WTC11 (cell line): Measurements from ENCODE around the gene HYAL1. TPM values are rescaled to one million over a fixed set of nuclear protein-coding genes. Genes with fewer than 3 reads are reported as not detected.
A peak's percentile ranks its signal among the peaks of the same experiment; 100 is the strongest.

Experiments used
- ATAC-seq: fragments of 200-7000 bp; cut with Tn5 transposase; 2 replicates; pipeline ENCODE4 v1.10.0; 2021; ENCODE audit warnings: mild to moderate bottlenecking, moderate library complexity
- CTCF ChIA-PET: fragments of 300-600 bp; sonication (Branson Sonifier 250); formaldehyde crosslinking; loops from one replicate; lab custom pipeline; 2021; ENCODE audit warnings: antibody characterized with exemption; lab: Charles Lee
- POLR2A ChIA-PET: fragments of 350-600 bp; sonication (Branson Sonifier 250); formaldehyde crosslinking; loops from one replicate; lab custom pipeline; 2021; ENCODE audit warnings: antibody characterized with exemption; lab: Charles Lee
- DNase-seq: peaks from one replicate; pipeline ENCODE4 v3.0.0; 2021; ENCODE audit warnings: low spot score
- H3K27ac Mint-ChIP-seq: 2 replicates; pipeline ENCODE4 v1.8.0; 2021; ENCODE audit warnings: mixed read lengths
- H3K27me3 Mint-ChIP-seq: 2 replicates; pipeline ENCODE4 v1.8.0; 2021; ENCODE audit warnings: low read depth, mild to moderate bottlenecking, moderate library complexity, mixed read lengths
- H3K36me3 Mint-ChIP-seq: 2 replicates; pipeline ENCODE4 v1.8.0; 2021; ENCODE audit warnings: mixed read lengths
- H3K4me1 Mint-ChIP-seq: 2 replicates; pipeline ENCODE4 v1.8.0; 2022; ENCODE audit warnings: mixed read lengths
- H3K4me3 Mint-ChIP-seq: 2 replicates; pipeline ENCODE4 v1.8.0; 2021; ENCODE audit warnings: mild to moderate bottlenecking, moderate library complexity, mixed read lengths
- H3K9me3 Mint-ChIP-seq: 2 replicates; pipeline ENCODE4 v1.8.0; 2021; ENCODE audit warnings: mixed read lengths
- MYBL2 ChIP-seq: sonication (generic); formaldehyde crosslinking; IDR thresholded peaks from 2 replicates; pipeline ENCODE4 v1.8.1; 2023; ENCODE audit warnings: mild to moderate bottlenecking, moderate library complexity, missing genetic modification reagents
- NFATC4 ChIP-seq: fragments of 250-450 bp; sonication (Bioruptor Pico); IDR thresholded peaks from 2 replicates; pipeline ENCODE4 v1.9.0; 2021; ENCODE audit warnings: mild to moderate bottlenecking
- RORB ChIP-seq: fragments of 250-450 bp; sonication (Bioruptor Pico); IDR thresholded peaks from 2 replicates; pipeline ENCODE4 v1.9.0; 2021; ENCODE audit warnings: mild to moderate bottlenecking
- STAT6 ChIP-seq: sonication (generic); formaldehyde crosslinking; conservative IDR thresholded peaks from 2 replicates; pipeline ENCODE4 v1.8.1; 2023; ENCODE audit warnings: mild to moderate bottlenecking, low read depth, missing genetic modification reagents, moderate library complexity
- TEAD1 ChIP-seq: sonication (generic); formaldehyde crosslinking; IDR thresholded peaks from 2 replicates; pipeline ENCODE4 v1.8.0; 2022; ENCODE audit warnings: mild to moderate bottlenecking, missing genetic modification reagents
- USF1 ChIP-seq: sonication (generic); formaldehyde crosslinking; IDR thresholded peaks from 2 replicates; pipeline ENCODE4 v1.8.0; 2022; ENCODE audit warnings: mild to moderate bottlenecking, missing genetic modification reagents
- ZBTB21 ChIP-seq: sonication (generic); formaldehyde crosslinking; IDR thresholded peaks from 2 replicates; pipeline ENCODE4 v1.8.1; 2023; ENCODE audit warnings: mild to moderate bottlenecking, missing genetic modification reagents, borderline replicate concordance
- ZBTB43 ChIP-seq: sonication (generic); formaldehyde crosslinking; IDR thresholded peaks from 2 replicates; pipeline ENCODE4 v1.8.1; 2023; ENCODE audit warnings: mild to moderate bottlenecking, missing genetic modification reagents
- ZNF138 ChIP-seq: sonication (generic); formaldehyde crosslinking; conservative IDR thresholded peaks from 2 replicates; pipeline ENCODE4 v1.8.1; 2022; ENCODE audit warnings: mild to moderate bottlenecking, moderate library complexity, missing genetic modification reagents
- ZNF219 ChIP-seq: sonication (generic); formaldehyde crosslinking; IDR thresholded peaks from 2 replicates; pipeline ENCODE4 v1.8.0; 2023; ENCODE audit warnings: missing genetic modification reagents, mild to moderate bottlenecking, borderline replicate concordance
- ZNF232 ChIP-seq: sonication (generic); formaldehyde crosslinking; IDR thresholded peaks from 2 replicates; pipeline ENCODE4 v1.8.0; 2022; ENCODE audit warnings: mild to moderate bottlenecking, missing genetic modification reagents
- ZNF317 ChIP-seq: sonication (generic); formaldehyde crosslinking; IDR thresholded peaks from 2 replicates; pipeline ENCODE4 v1.8.1; 2023; ENCODE audit warnings: low read depth, mild to moderate bottlenecking, moderate library complexity, missing genetic modification reagents, borderline replicate concordance
- total RNA-seq: library from RNA; stranded (reverse); gene quantifications from 3 replicates; pipeline ENCODE4 v1.2.3, GENCODE V29; 2021
- TF ChIP-seq, protein P1 (sequence below): fragments of 250-450 bp; sonication (Bioruptor Pico); IDR thresholded peaks from 2 replicates; pipeline ENCODE4 v1.9.0; 2021; ENCODE audit warnings: mild to moderate bottlenecking

The HYAL1 gene
- total RNA-seq, 1 experiment from 2014 or later = 3.4 TPM

DNA sequence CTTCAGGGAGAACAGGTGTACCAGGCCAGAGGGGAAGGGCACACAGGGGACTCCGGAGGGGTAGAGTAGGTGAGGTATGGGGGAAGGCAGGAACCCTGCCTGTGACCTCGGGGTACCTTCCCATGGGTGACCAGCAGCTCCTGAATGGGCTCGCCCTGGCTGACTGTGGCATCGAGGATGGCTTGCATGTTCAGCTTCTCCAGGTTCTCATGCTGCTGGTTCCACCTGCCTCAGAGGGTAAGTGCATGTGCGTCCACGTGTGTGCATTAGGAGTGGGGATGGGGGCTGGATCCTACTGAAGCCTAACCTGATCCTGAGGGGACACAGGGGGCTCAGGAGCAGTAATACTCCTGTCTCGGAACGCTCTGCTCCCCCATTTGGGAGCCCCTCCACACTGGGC lies 41.6 kb upstream of the HYAL1 start:
- TF ChIP-seq MYBL2 (CRISPR knock-in tag) (no peak), NFATC4 (CRISPR knock-in tag) (no peak), STAT6 (CRISPR knock-in tag) (no peak), ZNF219 (CRISPR knock-in tag) (no peak), ZBTB43 (CRISPR knock-in tag) (no peak), ZNF138 (CRISPR knock-in tag) (no peak)
- TF ChIP-seq, protein P1, sequence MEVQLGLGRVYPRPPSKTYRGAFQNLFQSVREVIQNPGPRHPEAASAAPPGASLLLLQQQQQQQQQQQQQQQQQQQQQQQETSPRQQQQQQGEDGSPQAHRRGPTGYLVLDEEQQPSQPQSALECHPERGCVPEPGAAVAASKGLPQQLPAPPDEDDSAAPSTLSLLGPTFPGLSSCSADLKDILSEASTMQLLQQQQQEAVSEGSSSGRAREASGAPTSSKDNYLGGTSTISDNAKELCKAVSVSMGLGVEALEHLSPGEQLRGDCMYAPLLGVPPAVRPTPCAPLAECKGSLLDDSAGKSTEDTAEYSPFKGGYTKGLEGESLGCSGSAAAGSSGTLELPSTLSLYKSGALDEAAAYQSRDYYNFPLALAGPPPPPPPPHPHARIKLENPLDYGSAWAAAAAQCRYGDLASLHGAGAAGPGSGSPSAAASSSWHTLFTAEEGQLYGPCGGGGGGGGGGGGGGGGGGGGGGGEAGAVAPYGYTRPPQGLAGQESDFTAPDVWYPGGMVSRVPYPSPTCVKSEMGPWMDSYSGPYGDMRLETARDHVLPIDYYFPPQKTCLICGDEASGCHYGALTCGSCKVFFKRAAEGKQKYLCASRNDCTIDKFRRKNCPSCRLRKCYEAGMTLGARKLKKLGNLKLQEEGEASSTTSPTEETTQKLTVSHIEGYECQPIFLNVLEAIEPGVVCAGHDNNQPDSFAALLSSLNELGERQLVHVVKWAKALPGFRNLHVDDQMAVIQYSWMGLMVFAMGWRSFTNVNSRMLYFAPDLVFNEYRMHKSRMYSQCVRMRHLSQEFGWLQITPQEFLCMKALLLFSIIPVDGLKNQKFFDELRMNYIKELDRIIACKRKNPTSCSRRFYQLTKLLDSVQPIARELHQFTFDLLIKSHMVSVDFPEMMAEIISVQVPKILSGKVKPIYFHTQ (CRISPR knock-in tag) = no peak
- Mint-ChIP-seq H3K36me3 (peaks cover 7% of the 10 kb centered on the region; the same call in 1 of the 2 replicates), H3K27me3 (peaks cover 66% of the 10 kb centered on the region), H3K9me3 (no peaks in the 10 kb centered on the region), H3K27ac (no peak overlapping the region), H3K4me1 (peaks cover 9% of the 10 kb centered on the region), H3K4me3 (peak overlapping the region; percentile 75)
- ATAC-seq (no peak), DNase-seq (no peak)
- ChIA-PET POLR2A (interaction anchor here (0.8 to 0.9 kb wide), 2 partner anchors 8 to 53 kb away, joined by 3 read pairs; partner anchors contain the start of gene IFRD2), CTCF (interaction anchor here (0.6 to 2.0 kb wide), 9 partner anchors 12 to 265 kb away, joined by 3 to 8 read pairs (median 4); partner anchors contain the start of gene HYAL2)

GRCh38 chr3:50342813-50343633 lies 39.6 kb upstream of the HYAL1 start:
- H3K4me3 Mint-ChIP-seq = no peak overlapping the region
- CTCF ChIA-PET = interaction anchor here (1.6 kb wide), 1 partner anchor 207 kb away, joined by 6 read pairs; no protein-coding TSS in a partner anchor
- TF ChIP-seq ZNF317 (CRISPR knock-in tag) (no peak), MYBL2 (CRISPR knock-in tag) (no peak), RORB (CRISPR knock-in tag) (no peak), ZNF232 (CRISPR knock-in tag) (no peak), NFATC4 (CRISPR knock-in tag) (no peak), USF1 (CRISPR knock-in tag) (no peak), TEAD1 (CRISPR knock-in tag) (no peak), ZBTB21 (no peak)
- TF ChIP-seq, protein P1 (CRISPR knock-in tag) = no peak
- H3K9me3 Mint-ChIP-seq = no peaks in the 10 kb centered on the region
- POLR2A ChIA-PET = no interaction called here
- H3K4me1 Mint-ChIP-seq = peaks cover 24% of the 10 kb centered on the region
- peaks cover 86% of the 10 kb centered on the region for H3K27me3 Mint-ChIP-seq
- ATAC-seq = peak; percentile 57
- 0 out of 2 replicates have a peak, but pooled peaks cover 3% of the 10 kb centered on the region for H3K36me3 Mint-ChIP-seq
- DNase-seq = peak; percentile 58
- H3K27ac Mint-ChIP-seq = no peak overlapping the region
